Measurements from ENCODE around the gene ISOC2. TPM values are rescaled to one million over a fixed set of nuclear protein-coding genes. Genes with fewer than 3 reads are reported as not detected.

ISOC2 gene
- polyA plus RNA-seq, 3 donors: 14.8 to 20.2 (median 14.9) TPM

DNA sequence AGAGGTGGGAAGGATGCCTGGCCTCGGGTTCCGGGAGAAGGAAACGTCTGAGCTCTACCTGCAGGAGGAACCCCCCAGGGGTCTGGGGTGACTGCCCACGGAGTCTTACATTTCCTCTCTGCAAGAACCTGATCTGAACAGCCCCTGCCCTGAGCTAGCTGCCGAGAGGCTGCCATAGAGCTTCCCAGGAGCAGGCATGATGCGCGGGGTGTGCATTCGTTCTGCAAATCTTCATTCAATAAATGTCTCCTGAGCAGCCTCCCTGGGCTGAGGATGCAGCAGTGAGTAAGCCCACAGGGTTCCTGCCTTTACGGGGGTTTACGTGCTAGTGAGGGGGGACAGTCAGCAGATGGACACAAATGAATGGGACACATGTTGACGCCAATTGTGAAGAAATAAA, 16.8 kb downstream of the ISOC2 start:
- 51% methylated on average over 11 of the region's 11 CpGs for WGBS (ENCODE audit: insufficient coverage)
- H3K4me1 Mint-ChIP-seq: peaks cover 20% of the 10 kb centered on the region

DNA sequence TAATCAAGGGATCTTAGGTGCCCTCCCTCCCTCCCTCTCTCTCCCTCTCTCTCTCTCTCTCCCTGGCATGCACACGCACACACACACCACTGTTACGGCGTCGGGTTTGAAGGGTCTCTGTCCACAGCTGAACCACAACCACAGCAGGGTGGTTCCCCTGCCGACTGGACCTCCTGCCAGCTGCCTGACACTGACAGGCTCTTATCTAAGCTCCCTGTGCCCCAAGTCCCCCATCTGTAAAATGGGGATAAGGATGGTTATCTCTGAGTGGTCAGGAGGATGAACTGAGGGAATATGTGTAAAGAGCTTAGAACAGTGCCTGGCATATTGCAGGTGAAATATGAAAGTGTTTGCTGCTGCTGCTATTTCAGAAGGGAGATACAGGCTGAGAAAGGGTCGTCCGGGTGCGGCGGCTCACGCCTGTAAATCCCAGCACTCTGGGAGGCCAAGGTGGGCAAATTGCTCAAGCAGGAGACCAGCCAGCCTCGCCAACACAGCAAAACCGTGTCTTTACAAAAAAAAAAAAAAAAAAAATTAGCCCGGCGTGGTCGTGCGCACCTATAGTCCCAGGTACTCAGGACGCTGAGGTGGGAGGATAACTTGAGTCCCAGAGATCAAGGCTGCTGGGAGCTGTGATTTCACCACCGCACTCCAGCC, 17.5 kb downstream of the ISOC2 start:
- Histone ChIP-seq H3K9me3 (replicated peaks in 1 of 2; ENCODE audit: control insufficient read depth in 1 of 2, insufficient read depth in 1 of 2, low read length in 2 of 2) (peaks cover 0 to 22% of the 10 kb centered on the region in 2 donors), H3K4me3 (replicated peaks in 1 of 3; ENCODE audit: low read depth in 2 of 3, low read length in 3 of 3) (no peak overlapping the region), H3K79me2 (ENCODE audit: insufficient read depth, low read length) (no peaks in the 10 kb centered on the region), H3K27ac (ENCODE audit: low read depth in 1 of 2, low read length in 2 of 2) (no peak overlapping the region), H3K9ac (ENCODE audit: insufficient read depth, low read length, poor library complexity, severe bottlenecking) (no peak overlapping the region), H3K27me3 (ENCODE audit: control insufficient read depth in 2 of 2, insufficient read depth in 2 of 2, low read length in 2 of 2) (peaks cover 26 to 69% of the 10 kb centered on the region in 2 donors), H3K4me1 (ENCODE audit: control insufficient read depth in 1 of 2, insufficient read depth in 2 of 2, low read length in 2 of 2) (peaks cover 21 to 24% of the 10 kb centered on the region in 2 donors), H4K20me1 (ENCODE audit: insufficient read depth, low read length) (no peaks in the 10 kb centered on the region), H3K36me3 (replicated peaks in 1 of 2; ENCODE audit: control insufficient read depth in 1 of 2, insufficient read depth in 2 of 2, low read length in 2 of 2) (no peaks in the 10 kb centered on the region), H2AFZ (ENCODE audit: insufficient read depth, low read depth, low read length, poor library complexity, severe bottlenecking) (no peak overlapping the region), H3K4me2 (replicated peaks; ENCODE audit: extremely low read depth, low read length, poor library complexity, severe bottlenecking) (no peak overlapping the region)
- H3K4me3 Mint-ChIP-seq: peak overlapping the region in 1 of 2 donors; percentile 69
- WGBS (ENCODE audit: insufficient coverage): 0% methylated on average over 4 of the region's 18 CpGs
- intact Hi-C loops (cut with micrococcal nuclease): no loop called here
- no peak overlapping the region for H3K27ac Mint-ChIP-seq
- peaks cover 0 to 36% (median 12%) of the 10 kb centered on the region in 7 donors for H3K9me3 Mint-ChIP-seq
- DNase-seq: no peak
- no peak for TF ChIP-seq CTCF (IDR thresholded peaks at IDR 0.05)
- peaks cover 21% of the 10 kb centered on the region for H3K4me1 Mint-ChIP-seq
- peaks cover 32 to 68% (median 58%) of the 10 kb centered on the region in 3 donors for H3K27me3 Mint-ChIP-seq (ENCODE audit: low read depth in 3 of 3)
- peaks cover 5 to 12% of the 10 kb centered on the region in 2 donors for H3K36me3 Mint-ChIP-seq

More for the DNA sequence above, 16.8 kb downstream of the ISOC2 start:
- H3K79me2 ChIP-seq (ENCODE audit: insufficient read depth, low read length): no peaks in the 10 kb centered on the region
- peak overlapping the region in 1 of 2 donors; percentile 69 for H3K4me3 Mint-ChIP-seq
- DNase-seq: no peak
- H3K4me3 ChIP-seq (replicated peaks in 1 of 3; ENCODE audit: low read depth in 2 of 3, low read length in 3 of 3): no peak overlapping the region
- peaks cover 0 to 32% (median 12%) of the 10 kb centered on the region in 7 donors for H3K9me3 Mint-ChIP-seq
- peaks cover 21 to 24% of the 10 kb centered on the region in 2 donors for H3K4me1 ChIP-seq (ENCODE audit: control insufficient read depth in 1 of 2, insufficient read depth in 2 of 2, low read length in 2 of 2)
- intact Hi-C loops (cut with micrococcal nuclease): no loop called here
- no peak overlapping the region for H3K4me2 ChIP-seq (replicated peaks; ENCODE audit: extremely low read depth, low read length, poor library complexity, severe bottlenecking)
- H3K9ac ChIP-seq (ENCODE audit: insufficient read depth, low read length, poor library complexity, severe bottlenecking): no peak overlapping the region
- H2AFZ ChIP-seq (ENCODE audit: insufficient read depth, low read depth, low read length, poor library complexity, severe bottlenecking): no peak overlapping the region
- no peak for TF ChIP-seq CTCF (IDR thresholded peaks at IDR 0.05)
- H3K36me3 Mint-ChIP-seq: peaks cover 5 to 9% of the 10 kb centered on the region in 2 donors
- no peak overlapping the region for H3K27ac Mint-ChIP-seq
- no peaks in the 10 kb centered on the region for H3K36me3 ChIP-seq (replicated peaks in 1 of 2; ENCODE audit: control insufficient read depth in 1 of 2, insufficient read depth in 2 of 2, low read length in 2 of 2)
- H3K9me3 ChIP-seq (replicated peaks in 1 of 2; ENCODE audit: control insufficient read depth in 1 of 2, insufficient read depth in 1 of 2, low read length in 2 of 2): peaks cover 0 to 22% of the 10 kb centered on the region in 2 donors
- peaks cover 26 to 69% of the 10 kb centered on the region in 2 donors for H3K27me3 ChIP-seq (ENCODE audit: control insufficient read depth in 2 of 2, insufficient read depth in 2 of 2, low read length in 2 of 2)
- no peak overlapping the region for H3K27ac ChIP-seq (ENCODE audit: low read depth in 1 of 2, low read length in 2 of 2)
- peaks cover 25 to 61% (median 55%) of the 10 kb centered on the region in 3 donors for H3K27me3 Mint-ChIP-seq (ENCODE audit: low read depth in 3 of 3)
- H4K20me1 ChIP-seq (ENCODE audit: insufficient read depth, low read length): no peaks in the 10 kb centered on the region
